C1 segment of cervical spinal cord (tissue), 14 donors: ENCODE results near the gene FHL1.

Experiments
- DNase-seq, 14 donors: peaks; one replicate each; lab custom pipeline; 2025; lab: John Stamatoyannopoulos, UW

Gene FHL1

DNA sequence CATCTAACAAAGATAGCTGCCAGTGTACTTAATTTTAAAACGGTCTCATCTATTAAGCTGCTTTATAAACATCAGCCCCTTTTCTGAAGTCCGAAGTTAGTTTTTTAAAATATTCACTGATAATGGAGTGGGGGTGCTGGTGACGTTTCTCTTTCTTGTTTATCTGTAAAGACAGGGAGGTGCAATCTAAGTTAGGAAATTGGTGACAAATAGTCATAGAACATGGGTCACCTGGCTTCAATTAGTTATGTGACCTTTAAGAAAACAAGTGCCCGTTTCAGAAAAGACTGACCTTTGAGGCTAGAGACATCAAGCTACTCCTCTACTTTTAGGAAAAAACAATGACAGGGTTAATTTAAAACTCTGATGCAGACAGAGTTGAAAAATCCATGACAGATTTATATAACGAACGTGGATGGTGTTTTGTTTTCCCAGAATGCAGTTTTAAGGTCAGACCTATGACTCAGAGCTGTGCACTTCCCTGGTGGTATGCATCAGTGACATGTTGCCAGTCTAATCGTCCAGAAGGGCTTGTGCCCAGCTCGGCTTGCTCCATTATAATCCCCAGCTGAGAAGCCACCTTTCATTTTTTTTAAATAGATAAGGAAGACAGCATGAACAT is 38.2 kb downstream of the FHL1 start:
- DNase-seq, result peak in 1 of 14 donors; percentile 6

DNA sequence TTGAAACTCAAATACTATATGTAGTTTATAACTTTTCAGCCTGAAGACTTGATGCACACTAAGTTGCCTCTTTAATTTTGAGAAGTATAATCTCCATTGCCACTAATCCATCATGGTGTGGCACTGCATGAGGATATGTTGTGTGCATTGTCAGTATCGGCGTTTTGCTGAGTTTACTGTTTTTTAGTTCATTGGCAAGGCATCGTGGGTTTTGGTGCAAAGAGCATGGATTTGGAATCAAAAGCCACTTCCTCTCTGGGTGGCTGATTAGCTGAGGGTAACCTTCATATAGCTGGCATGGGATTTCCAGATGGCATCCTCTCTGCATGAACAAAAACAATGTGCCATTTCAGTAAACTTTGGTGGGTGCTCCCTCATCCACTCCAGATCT is 38.7 kb downstream of the FHL1 start:
- DNase-seq, result no peak

DNA sequence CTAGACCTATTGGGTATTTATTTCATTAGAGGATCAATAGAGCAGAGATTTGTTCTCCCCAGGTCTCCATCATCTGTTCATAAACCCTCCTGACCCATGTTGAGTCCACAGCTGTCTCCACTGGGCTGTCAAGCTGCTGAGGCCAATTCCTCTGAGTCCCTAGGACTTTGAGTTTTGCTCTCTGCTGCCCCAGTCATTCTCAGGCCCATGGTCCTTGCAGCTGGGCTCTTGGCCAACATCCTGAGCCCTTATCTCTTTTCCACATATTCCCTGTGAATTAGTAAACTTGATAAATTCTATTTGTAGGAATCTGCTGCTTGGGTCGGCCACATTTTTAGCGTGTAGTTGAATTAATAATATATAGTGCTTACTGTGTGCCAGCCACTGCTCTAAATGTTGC is 41.9 kb downstream of the FHL1 start:
- no peak for DNase-seq

DNA sequence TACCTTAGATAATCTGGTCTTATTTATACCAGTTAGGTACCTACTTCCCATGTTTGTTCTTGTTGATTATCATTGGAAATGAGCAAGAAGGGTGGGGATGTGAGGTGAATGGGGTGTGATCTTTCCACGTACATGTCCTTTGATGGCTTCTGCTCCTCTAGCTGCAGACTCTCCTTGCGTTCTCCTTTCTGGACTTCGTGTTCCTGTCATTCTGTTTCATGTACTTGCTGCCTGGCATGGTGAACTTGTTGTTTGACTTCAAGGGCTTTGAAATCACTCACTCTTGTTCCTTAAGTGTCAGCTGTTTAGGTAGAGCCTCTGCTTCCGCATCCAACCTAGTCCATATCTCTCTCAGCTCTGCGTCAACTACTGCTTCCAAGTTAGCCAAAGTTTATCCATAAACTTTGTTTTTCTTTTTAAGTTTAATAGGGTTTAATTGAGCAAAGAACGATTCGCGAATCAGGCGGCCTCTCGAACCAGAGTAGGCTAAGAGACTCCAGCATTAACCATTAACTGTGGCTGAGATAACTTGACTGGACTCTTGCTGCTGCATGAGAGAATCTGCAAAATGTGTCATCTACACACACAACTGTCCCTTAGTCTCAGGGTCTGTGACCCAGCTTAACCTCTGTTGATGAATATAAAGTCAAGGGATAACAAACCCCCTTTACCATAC is 42.8 kb downstream of the FHL1 start:
- DNase-seq, result no peak

DNA sequence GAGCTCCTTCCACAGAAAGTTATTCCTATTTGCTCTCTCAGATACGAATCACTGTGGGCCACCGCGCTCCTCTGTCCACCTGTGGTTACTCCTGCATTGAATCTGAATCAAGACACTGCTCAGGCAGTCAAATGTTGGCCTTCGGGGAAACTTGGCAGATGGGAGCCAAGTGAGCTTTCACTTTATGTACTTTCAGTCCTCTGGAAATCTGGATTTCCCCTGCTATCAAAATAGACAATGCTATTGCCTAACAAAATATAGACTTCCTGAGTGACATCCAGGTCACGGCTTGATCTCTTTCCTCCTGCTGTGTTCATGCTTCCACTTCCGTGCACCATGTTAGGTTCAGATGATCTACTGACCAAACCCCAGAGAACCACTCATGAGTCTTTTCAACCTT is 43.8 kb downstream of the FHL1 start:
- no peak for DNase-seq

DNA sequence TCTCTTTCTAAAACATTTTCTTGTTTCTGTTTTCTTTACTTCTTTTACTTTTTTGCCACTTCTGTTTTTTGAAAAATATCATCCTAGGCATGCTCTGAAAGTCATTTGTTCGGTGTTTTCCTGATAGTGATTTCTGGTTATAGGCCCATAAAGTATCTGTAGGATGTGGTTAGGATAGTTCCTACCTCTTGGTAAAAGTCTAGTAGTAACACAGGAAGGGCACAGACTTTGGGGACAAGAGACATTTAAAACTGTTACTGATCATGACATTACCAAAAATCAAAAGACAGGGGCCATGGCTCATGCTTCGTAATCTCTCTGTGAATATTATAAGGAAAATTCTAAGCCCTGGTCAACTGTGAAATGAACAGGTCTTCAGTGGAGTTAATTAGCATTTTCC is 44.8 kb downstream of the FHL1 start:
- DNase-seq, result no peak

DNA sequence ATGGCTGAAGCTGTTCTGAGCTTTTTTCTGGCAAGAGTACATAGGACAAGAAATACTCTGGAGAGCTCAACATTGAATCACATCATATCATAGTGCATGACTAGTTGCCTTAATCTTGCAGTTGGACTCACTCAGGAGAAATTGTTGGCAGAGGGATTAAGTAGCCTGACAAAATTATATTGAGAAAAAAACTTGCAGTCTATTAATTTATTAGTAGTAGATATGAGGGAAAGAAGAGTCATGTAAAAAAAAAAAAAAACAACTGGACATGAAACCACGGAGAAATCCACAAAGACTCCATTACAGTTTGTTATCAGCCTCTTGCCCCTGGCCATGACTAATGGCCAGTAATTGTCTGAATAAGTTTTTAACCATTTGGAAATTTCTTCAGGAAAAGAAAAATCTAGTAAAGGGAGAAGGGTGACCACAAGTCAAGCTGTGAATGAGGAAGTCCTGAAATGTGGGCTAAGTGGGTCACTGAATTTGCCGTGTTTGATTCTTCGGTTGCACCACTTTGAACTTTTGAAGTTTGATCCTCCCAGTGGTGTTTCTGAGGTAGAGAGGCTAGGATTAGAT is 45.6 kb downstream of the FHL1 start:
- DNase-seq, result no peak

DNA sequence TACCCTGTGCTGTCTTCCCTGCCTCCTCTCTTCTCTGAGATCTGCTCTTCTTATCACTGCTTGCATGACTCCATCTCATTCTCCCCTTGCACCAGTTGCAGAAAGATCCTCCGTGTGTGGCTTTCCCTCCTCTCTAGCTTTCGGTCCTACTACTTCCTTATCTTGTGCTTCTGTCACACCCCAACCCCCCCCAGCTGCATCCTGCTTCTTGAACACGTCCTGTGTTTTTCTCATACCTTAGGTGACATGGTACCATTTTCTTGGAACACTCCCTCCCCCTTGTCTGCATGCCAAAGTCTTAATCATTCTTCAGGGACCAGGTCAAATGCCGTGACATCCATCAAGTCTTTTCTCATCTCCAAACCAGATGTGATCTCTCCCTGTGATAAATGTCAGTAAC is 46.4 kb downstream of the FHL1 start:
- DNase-seq, result no peak

DNA sequence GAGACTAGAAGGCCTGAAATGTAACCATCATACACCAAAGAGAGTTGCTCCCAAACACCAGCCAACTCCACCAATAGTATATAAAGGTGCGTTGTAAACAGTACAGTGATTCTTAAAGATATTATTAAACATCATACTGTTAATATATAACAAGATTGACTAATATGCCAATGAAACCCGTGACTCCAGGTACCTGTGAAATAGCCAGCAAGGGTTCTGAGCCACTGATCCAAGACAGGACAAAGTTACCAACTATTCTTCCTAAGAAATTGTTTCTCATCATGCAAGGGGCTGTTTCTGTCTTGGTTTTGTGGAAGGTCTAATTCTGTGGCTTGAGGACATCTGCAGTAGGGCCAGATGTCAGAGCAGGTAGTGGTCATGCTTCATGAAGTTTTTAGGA is 47.2 kb downstream of the FHL1 start:
- DNase-seq, result no peak

DNA sequence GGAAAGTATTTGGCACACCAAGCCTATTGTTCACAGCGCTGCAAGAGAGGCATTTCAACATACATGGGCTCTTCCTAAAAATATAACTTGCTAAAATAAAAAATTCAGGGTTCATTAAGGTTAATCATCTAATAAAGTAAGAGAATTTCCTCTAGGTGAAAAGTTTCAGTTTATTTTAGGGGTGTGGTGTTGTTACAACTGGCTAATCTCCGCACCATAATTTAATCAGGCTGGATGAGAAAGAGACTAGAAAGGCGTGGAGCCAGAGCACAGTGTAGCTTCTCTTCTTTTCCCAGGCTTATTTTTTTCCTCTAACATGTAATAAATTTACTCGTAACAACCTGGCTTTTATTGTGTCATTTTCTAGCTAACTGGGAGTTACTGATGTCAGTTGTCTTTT is 47.9 kb downstream of the FHL1 start:
- no peak for DNase-seq

DNA sequence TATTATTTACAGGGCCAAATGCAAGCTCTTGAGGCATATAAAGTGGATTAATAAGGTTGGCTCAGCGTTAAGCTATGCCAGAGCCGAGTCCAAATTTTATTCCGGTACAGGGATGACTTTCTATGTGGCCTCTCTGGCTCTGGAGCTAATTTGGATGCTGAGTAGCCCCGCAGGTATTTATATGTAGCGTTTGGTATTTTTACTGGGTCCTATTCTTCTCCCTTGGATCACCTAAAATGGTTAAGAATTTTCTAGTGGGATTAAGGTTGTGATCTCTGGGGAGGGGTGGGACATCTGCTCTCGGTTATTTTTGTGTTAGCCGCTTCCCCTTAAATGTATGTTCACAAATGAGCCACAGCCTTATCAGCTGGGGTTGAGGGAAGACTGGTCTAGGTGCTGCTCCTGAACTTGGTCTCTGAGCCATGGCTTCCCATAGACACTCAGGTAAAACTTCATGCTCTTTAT is 49.4 kb downstream of the FHL1 start:
- DNase-seq, result no peak

DNA sequence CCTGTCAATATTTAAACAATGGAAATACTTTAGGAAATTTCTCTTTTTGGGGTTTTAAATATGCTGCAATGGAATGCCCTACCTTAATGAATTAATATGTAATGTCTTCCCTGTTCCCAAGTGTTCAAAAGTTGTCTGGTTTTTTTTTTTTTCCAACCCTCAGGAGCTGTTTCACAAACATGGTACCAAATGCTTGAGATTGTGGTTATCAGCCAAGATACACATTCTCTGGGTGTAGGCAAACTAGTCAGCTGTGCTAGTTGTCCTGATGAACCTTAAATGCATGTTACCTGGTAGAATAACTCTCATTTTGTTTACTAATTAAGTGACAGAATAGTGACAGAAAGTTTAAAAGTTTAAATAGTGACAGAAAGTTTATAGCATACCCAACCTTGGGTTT is 50.7 kb downstream of the FHL1 start:
- no peak for DNase-seq

DNA sequence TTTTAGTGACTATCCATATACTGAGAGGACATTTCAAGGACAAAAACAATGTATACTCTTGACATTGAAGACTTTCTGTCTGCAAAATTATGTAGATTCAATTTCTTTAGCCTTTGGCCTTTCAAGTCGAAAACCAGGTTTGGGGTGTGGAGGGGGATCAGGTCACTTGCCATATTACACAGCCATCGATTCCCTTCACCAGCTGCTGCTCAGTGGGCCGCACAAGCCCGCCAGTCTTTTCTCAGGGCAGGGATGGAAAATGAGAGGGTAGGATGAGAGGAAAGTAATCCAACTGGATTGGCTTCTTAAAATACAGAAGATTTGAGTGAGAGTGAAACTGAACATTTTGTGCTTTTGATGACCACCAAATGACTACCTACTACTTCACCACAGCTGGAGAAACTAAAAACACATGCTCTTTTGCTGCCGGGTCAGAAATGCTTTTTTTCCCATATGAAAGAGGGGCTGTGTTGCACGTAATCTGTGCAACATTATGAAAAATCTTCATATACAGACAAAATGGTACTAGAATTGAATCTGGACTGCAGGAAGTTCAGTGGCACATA is 51.4 kb downstream of the FHL1 start:
- no peak for DNase-seq

DNA sequence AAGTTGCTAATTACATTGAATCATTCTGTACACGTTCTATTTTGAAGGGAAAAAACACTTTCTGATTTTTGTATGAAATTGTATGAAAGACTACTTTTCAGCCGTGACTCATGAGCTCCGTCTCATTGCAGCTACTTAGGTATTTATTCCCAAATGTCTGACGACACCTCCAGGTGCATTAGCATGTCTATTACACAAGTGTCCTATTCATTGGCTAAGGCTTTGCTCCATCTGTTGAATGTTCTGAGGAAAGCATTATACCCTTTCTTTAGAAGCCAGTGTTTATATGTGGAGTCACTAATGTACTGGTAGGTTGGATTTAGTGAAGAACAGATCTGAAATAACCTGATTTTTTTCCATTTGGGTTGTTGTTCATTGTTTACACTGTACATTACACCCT is 52.0 kb downstream of the FHL1 start:
- DNase-seq, result peak in 1 of 14 donors; percentile 2

DNA sequence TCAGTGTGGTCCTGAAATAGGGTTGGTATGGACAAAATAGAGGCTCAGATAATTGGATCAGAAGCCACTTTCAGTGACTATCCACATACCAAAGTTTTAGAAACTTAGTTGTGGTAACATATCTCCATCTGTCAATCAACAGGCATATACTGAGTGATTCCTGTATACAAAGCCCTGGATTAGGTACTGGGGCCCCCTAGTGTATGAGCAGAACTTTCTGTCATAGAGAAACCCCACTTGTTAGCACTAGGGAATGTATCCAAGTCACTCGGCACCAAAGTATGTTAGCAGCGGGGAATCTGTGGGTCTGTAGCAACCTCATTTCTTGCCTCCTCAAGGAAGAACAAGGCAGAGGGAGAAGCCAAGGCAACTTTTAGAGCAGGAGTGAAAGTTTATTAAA is 53.1 kb downstream of the FHL1 start:
- no peak for DNase-seq

DNA sequence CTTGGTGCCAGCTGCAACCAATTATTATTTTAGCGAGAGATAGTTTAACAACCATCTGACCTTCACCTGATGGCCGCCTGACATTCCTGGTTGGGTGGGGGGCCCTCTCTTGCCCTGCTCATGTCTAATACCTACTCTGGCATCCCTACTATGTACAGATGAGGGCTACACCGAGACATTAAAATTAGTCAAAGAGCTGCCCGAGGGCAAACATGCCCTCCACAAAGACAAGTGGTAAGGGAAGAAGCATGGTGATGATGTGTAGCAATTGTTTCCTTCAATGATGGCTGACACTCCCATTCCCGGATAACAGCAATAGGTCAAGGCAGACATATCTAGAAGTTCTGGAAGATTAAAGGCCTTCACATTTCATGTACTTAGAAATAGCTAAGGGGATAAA is 54.3 kb downstream of the FHL1 start:
- DNase-seq, result no peak

DNA sequence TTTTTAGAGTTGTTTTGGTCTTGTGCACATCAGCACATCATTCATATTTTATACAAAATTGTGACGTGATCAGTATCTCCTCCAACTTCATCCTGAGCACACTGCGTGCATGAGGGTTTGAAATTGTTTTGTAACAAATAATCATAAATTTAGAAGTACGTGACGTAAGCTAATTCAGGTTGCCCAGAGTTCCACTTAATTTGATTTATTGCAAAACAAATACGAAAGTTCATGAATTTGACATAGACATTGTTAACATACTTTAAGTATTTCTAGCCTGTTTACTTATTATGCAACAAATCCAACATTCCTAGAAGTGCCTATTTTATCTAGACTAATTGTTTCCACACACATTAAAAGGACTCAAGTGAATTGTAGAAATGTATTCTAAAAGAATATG is 55.6 kb downstream of the FHL1 start:
- no peak for DNase-seq

DNA sequence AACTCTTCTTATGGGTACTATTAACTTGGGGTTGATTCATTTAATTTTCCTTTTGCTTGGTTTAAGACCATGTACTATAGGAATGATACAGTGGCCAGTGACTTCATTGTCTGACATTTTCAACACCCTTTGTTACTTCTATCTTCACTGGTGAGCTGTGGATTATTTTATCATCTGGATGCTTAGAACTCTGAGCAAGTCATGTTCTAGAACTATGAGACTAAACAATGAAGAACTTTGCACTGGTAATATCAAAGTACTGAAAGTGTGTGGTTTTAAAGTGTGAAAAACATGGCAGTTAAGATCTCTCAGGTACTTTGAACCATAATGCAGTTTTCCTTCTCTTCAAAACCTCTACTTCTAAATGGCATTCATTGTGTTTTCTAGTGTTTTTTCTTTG is 56.1 kb downstream of the FHL1 start:
- DNase-seq, result no peak

DNA sequence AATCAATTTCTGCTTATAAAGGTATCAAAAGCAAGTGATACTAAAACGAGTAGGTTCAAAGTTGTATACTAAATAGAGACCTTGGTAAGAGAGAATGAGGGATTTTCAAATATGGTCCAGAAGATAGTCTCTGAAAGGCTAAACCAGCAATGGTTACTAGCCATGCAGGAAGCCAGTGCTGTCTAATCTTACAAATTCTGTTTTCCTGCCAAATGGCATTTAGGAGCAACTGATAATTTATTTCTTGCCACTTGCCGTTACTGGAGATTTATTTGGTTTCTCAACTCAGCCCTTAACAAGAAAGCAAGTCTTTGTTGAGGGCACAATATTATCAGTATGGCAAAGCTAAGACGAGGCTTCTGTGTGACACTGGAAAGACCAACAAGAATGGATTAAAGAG is 56.6 kb downstream of the FHL1 start:
- DNase-seq, result no peak

DNA sequence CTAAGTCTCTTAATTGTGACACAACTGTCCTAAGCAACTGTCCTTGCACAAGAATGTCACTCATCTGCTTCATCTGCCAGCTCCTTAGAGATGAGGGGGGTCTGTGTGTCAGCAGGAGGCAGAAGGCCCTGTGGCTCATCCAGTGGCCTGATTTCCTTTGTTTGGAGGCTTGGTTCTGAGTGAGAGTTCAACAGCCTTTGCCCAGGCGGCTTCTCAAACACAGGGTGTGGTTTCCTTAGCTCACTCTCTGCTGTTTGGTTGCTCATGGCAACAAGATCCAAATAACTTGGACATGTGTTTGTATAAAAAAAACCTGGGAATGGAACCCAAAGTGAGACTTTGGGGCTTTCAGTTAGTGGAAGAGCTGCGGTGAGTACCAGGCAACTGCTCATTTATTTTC is 57.2 kb downstream of the FHL1 start:
- peak in 2 of 14 donors; percentile 5 for DNase-seq

DNA sequence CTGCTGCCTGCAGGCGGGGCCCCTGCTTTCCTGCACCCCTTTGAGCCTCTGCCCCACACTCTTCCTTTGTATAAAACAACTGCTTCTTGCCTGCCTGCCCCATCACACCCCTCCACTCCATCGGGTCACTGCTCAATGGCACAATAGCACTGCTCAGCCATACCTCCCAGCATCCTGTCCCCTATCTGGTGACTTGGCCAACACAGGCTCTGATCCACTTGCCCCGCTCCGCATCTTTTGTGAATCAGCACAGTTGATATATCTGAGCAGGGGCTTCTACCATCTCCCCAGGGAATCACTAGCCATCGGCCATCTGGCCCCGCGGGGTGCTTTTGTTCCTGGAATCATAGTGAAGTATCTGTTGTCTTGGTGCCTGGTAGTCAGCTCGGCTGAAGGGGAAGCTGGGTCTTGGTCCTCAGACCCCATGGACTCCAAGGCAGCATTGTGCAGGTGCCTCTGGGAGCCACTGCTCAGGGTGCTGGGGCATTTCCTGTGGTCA is 58.6 kb downstream of the FHL1 start:
- no peak for DNase-seq

DNA sequence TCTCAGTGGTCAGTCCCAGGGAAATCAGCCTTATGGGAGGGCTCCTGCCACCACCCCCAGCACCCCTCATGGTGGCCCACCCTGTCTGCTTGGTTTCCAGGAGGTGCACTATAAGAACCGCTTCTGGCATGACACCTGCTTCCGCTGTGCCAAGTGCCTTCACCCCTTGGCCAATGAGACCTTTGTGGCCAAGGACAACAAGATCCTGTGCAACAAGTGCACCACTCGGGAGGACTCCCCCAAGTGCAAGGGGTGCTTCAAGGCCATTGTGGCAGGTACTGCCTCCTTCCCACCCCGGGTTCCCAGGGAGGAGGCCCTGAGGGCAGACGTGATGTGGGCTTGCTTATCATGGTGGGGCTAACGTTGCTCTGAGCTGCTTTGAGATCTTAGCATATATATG is 59.6 kb downstream of the FHL1 start:
- DNase-seq, result no peak

DNA sequence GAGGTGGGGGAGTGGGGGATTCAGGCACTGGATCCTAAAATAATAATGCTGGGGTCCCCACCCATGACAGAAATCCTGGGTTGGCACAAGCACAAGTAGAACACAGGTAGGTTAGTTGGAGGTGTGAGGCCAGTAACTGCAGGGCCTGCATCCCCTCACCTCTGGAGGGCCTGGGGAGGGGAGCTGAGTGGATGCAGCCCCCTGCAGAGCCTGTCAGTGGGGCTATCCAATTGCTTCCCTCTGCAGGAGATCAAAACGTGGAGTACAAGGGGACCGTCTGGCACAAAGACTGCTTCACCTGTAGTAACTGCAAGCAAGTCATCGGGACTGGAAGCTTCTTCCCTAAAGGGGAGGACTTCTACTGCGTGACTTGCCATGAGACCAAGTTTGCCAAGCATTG is 60.2 kb downstream of the FHL1 start:
- DNase-seq, result no peak
